ENCODE data around the gene FBRSL1.

- TF ChIP-seq POLR2A (IDR thresholded peaks at IDR 0.05) (no peak), CTCF (IDR thresholded peaks at IDR 0.05) (no peak)
Observed at GRCh38 chr12:132527186-132527882, 37.4 kb downstream of the FBRSL1 start.
